Activated T-helper 2 cell treated with anti-CD3 and anti-CD28 coated beads, Interferon-gamma antibody, Interleukin-2, Interleukin-4, amounts not matched to agents 10 μg/mL and 5 μg/mL and 100 μg/mL, durations not matched to agents 14 hours and 24 hours and 36 hours (primary cell): ENCODE data around the gene NFKBIL1. TPM values are rescaled to one million over a fixed set of nuclear protein-coding genes. Genes with fewer than 3 reads are reported as not detected.
"Not testable (repeated sequence)": the region's sequence is repeated elsewhere in the genome, so short reads cannot be mapped to it uniquely, and the experiment has no call there.

ENCODE experiments used
- DNase-seq: peaks from one replicate; pipeline ENCODE4 v3.0.0; 2021; ENCODE audit warnings: low spot score
- H3K27ac Mint-ChIP-seq: one replicate; pipeline ENCODE4 v1.8.0; 2021; ENCODE audit warnings: mixed read lengths
- H3K27me3 Mint-ChIP-seq: one replicate; pipeline ENCODE4 v1.8.0; 2021; ENCODE audit warnings: low read depth, mixed read lengths
- H3K36me3 Mint-ChIP-seq: one replicate; pipeline ENCODE4 v1.8.0; 2021; ENCODE audit warnings: low read depth, mixed read lengths
- H3K4me1 Mint-ChIP-seq: one replicate; pipeline ENCODE4 v1.8.0; 2021; ENCODE audit warnings: low read depth, mixed read lengths
- H3K4me3 Mint-ChIP-seq: one replicate; pipeline ENCODE4 v1.8.0; 2021; ENCODE audit warnings: low read depth, mild to moderate bottlenecking, moderate library complexity, mixed read lengths
- H3K9me3 Mint-ChIP-seq: one replicate; pipeline ENCODE4 v1.8.0; 2021; ENCODE audit warnings: mixed read lengths
- intact Hi-C: fragments of 100-400 bp; cut with micrococcal nuclease; formaldehyde crosslinking; loops from one replicate; pipeline ENCODE4 v1.15.1; 2023
- total RNA-seq: library from RNA; stranded (reverse); gene quantifications from 2 replicates; pipeline ENCODE4 v1.2.3, GENCODE V29; 2022

The NFKBIL1 gene
- total RNA-seq, 1 donor from 2014 or later: 17.6 TPM

DNA sequence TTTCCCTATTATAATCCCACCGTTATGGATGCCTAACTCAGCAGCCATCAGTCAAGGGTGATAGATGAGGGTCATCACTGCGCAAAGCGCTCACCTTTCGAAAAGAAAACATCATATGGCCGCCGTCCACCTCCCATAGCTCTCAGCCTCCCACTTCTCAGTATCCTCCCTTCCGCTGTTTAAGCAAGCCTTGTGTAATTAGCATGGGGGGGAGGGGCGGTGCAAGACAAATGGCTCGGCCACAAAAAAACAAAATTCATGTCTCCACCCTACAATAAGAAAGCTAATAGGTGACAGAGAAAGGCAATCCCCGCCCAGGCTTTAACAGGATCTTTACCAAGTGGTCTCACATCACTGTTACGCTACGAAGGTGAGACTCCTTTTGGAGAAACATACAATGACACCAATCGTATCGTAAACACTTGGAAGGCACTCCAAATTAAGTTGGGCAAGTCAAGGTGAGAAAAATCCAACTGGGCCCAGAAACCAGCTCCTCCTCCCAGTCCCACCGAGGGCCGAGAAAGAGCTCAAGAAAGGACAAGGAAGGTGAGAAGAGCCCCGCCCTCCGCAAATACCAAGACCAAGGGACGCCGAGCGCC, 6.2 kb upstream of the NFKBIL1 start:
- Mint-ChIP-seq H3K27ac (peak overlapping the region; percentile 95), H3K36me3 (peaks cover 50% of the 10 kb centered on the region), H3K9me3 (no peaks in the 10 kb centered on the region), H3K4me3 (peak overlapping the region; percentile 98), H3K4me1 (peaks cover 41% of the 10 kb centered on the region), H3K27me3 (no peaks in the 10 kb centered on the region)
- intact Hi-C loops: loop anchor here (10.0 kb wide), 1 partner anchor 926 kb away; the partner anchor contains the start of genes MRPS18B and PPP1R10
- peak; percentile 63 for DNase-seq

DNA sequence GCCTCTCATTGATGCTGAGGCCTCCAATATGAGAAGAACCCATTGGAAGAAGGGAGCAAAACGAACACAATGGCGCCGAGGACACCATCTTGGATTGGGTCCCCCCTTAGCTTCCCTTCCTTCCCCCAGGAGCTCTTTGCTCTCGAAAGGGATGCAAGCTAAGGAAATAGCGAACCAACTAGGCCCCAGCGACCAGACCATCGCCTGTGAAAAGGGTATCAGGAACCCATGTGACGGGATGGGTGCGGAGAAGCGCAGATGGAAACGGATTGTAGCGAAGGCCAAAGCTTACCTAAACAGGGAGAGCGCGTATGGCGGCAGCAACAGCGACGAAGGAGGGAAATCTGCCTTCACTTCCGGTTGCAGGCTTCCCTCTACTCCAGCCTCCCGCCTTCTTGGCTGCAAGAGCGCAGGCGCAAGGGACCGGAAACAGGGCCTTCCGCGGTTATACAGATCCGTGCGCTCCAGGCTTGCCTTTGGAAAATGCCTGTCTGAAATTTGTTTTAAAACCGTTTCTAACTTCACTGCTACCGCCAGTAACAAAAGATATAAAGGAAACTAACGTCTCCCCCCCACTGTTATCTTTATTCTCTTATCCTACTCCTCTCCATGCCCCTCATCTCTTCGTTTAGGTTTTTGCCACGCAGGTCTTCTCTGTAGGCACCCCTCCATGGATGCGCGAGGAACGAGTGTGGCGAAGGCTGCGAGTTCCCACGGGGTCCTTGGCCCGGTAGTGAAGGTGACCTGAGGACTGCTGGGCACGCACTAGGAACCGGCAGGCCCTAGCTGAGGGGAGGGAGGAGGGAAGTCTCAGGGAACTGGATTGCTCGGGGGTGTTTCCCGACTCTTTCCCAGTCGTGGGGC, 5.5 kb upstream of the NFKBIL1 start, which contains the start of gene DDX39B:
Gene DDX39B (minus strand): TSS at position 346 of the 864 bp plus-strand sequence. CDS start 1,471 bp downstream, outside the sequence.
- intact Hi-C loops: loop anchor here (1.0 to 10.0 kb wide), 4 partner anchors 49 to 927 kb away; partner anchors contain the start of genes MRPS18B, PPP1R10 and PRRC2A
- H3K27ac Mint-ChIP-seq: peak within 1 kb of the TSS; percentile 95
- H3K4me3 Mint-ChIP-seq: peak within 1 kb of the TSS; percentile 98
- no peaks in the 10 kb centered on the region for H3K9me3 Mint-ChIP-seq
- peaks cover 43% of the 10 kb centered on the region for H3K36me3 Mint-ChIP-seq
- peaks cover 42% of the 10 kb centered on the region for H3K4me1 Mint-ChIP-seq
- H3K27me3 Mint-ChIP-seq: no peaks in the 10 kb centered on the region
- peak; percentile 94 for DNase-seq

- intact Hi-C loops: loop anchor here (10.0 kb wide), 1 partner anchor 929 kb away; the partner anchor contains the start of genes MRPS18B and PPP1R10
- no peak for DNase-seq
- Mint-ChIP-seq H3K36me3 (peaks cover 31% of the 10 kb centered on the region), H3K27ac (no peak overlapping the region), H3K9me3 (no peaks in the 10 kb centered on the region), H3K4me3 (no peak overlapping the region), H3K27me3 (no peaks in the 10 kb centered on the region), H3K4me1 (peaks cover 44% of the 10 kb centered on the region)
Observed at GRCh38 chr6:31543639-31544038, 3.8 kb upstream of the NFKBIL1 start.

GRCh38 chr6:31544676-31545075, 2.7 kb upstream of the NFKBIL1 start:
- H3K27ac Mint-ChIP-seq: no peak overlapping the region
- intact Hi-C loops: loop anchor here (5.0 to 10.0 kb wide), 2 partner anchors 288 to 930 kb away; partner anchors contain the start of genes MRPS18B and PPP1R10
- peaks cover 35% of the 10 kb centered on the region for H3K4me1 Mint-ChIP-seq
- peaks cover 23% of the 10 kb centered on the region for H3K36me3 Mint-ChIP-seq
- no peaks in the 10 kb centered on the region for H3K27me3 Mint-ChIP-seq
- H3K4me3 Mint-ChIP-seq: peak overlapping the region; percentile 11
- no peak for DNase-seq
- H3K9me3 Mint-ChIP-seq: no peaks in the 10 kb centered on the region

DNA sequence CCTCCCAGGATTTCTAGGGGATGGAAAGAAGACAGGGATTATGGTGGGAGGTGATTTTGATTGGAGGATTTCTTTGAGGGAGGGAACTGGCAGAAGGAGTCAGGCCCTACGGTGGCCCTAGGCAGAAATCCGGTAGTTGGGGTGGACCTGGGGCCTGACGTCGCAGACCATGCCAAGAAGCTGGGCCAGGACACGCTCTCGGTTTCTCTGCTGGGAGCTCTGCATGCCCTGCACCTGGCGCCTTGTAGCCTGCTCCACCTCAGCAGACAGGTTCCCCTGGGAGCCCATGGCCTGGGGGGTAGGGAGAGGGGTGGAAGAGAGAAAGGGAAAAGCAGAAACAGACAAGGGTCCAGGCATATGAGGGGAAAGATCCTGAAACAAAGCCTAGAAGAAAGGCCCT, 2.1 kb upstream of the NFKBIL1 start:
- DNase-seq: no peak
- Mint-ChIP-seq H3K27ac (no peak overlapping the region), H3K36me3 (peaks cover 19% of the 10 kb centered on the region), H3K4me1 (peaks cover 30% of the 10 kb centered on the region), H3K27me3 (no peaks in the 10 kb centered on the region), H3K9me3 (no peaks in the 10 kb centered on the region), H3K4me3 (peak overlapping the region; percentile 6)
- intact Hi-C loops: loop anchor here (5.0 to 10.0 kb wide), 2 partner anchors 287 to 930 kb away; partner anchors contain the start of genes MRPS18B and PPP1R10

DNA sequence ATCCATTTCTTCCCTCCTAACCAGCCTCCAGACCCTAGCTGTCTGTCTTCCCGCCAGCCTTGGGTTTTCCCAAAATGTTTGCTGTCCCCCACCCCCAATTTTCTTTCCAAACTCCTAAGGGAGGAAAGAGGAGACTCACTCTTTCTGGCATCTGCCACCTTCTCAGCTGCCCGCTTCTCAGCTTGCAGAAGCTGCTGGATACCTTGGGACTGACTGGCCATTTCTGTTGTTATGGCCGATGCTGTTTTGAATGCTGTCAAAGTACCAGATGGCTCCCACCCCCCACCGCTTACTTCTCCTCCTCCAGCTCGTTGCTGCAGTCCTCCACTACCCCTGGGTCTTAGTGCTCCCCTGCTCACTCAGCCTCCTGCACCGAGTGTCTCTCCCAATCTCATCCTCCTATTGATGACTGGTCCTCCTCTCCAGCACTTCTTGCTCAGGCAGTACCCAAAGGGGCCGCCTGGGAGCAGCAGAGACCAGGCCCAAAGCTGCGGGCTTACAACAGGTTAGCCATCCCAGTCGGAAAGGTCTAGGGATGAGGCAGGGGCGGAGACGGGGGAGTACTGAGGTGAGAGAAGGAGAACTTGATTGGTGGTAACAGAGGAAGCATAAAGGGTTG, 960 bp upstream of the NFKBIL1 start, which contains the start of gene ATP6V1G2:
Gene ATP6V1G2 (minus strand): TSS at position 270 of the 619 bp plus-strand sequence. CDS start 49 bp downstream, at position 221.
- no peaks in the 10 kb centered on the region for H3K27me3 Mint-ChIP-seq
- H3K36me3 Mint-ChIP-seq: peaks cover 17% of the 10 kb centered on the region
- H3K9me3 Mint-ChIP-seq: no peaks in the 10 kb centered on the region
- H3K4me3 Mint-ChIP-seq: peak within 1 kb of the TSS; percentile 84
- intact Hi-C loops: loop anchor here (1.0 to 10.0 kb wide), 3 partner anchors 52 to 932 kb away; partner anchors contain the start of genes MRPS18B and PPP1R10
- peak; percentile 83 for DNase-seq
- H3K27ac Mint-ChIP-seq: peak within 1 kb of the TSS; percentile 78
- peaks cover 28% of the 10 kb centered on the region for H3K4me1 Mint-ChIP-seq

- Mint-ChIP-seq H3K4me1 (peaks cover 27% of the 10 kb centered on the region), H3K36me3 (peaks cover 18% of the 10 kb centered on the region), H3K4me3 (peak overlapping the region; percentile 84), H3K27ac (peak overlapping the region; percentile 78), H3K9me3 (no peaks in the 10 kb centered on the region), H3K27me3 (no peaks in the 10 kb centered on the region)
- intact Hi-C loops: loop anchor here (1.0 to 10.0 kb wide), 6 partner anchors 20 to 933 kb away; partner anchors contain the start of genes BAG6, MRPS18B, PPP1R10 and PRRC2A
- no peak for DNase-seq
Observed at GRCh38 chr6:31547727-31548543, 527 bp downstream of the NFKBIL1 start.

- H3K4me1 Mint-ChIP-seq: peaks cover 22% of the 10 kb centered on the region
- intact Hi-C loops: loop anchor here (5.0 to 10.0 kb wide), 2 partner anchors 284 to 934 kb away; partner anchors contain the start of genes MRPS18B and PPP1R10
- peak overlapping the region; percentile 84 for H3K4me3 Mint-ChIP-seq
- no peaks in the 10 kb centered on the region for H3K9me3 Mint-ChIP-seq
- DNase-seq: no peak
- H3K36me3 Mint-ChIP-seq: peaks cover 18% of the 10 kb centered on the region
- no peaks in the 10 kb centered on the region for H3K27me3 Mint-ChIP-seq
- H3K27ac Mint-ChIP-seq: peak overlapping the region; percentile 3
Observed at GRCh38 chr6:31548544-31548873, 1.1 kb downstream of the NFKBIL1 start.

DNA sequence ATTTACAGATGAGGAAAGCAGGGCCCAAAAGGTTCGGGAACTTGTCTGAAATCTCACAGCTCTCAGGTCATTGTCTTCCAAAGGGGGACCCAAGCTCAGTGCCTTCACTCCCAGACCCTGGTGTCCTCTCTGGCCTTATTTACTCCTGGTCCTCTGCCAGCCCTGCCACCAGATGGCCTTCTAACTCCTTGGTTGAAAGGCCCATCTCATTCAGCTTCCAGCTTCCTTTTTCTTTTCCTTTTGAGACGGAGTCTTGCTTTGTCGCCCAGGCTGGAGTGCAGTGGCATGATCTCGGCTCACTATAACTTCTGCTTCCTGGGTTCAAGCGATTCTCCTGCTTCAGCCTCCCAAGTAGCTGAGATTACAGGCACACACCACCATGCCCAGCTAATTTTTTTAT, 4.0 kb downstream of the NFKBIL1 start:
- DNase-seq: peak; percentile 51
- intact Hi-C loops: loop anchor here (1.0 kb wide), 2 partner anchors 30 to 47 kb away; no protein-coding TSS in a partner anchor
- peaks cover 25% of the 10 kb centered on the region for H3K36me3 Mint-ChIP-seq
- not testable (repeated sequence) for H3K27ac Mint-ChIP-seq, H3K9me3 Mint-ChIP-seq, H3K4me3 Mint-ChIP-seq, H3K27me3 Mint-ChIP-seq
- H3K4me1 Mint-ChIP-seq: peaks cover 25% of the 10 kb centered on the region

DNA sequence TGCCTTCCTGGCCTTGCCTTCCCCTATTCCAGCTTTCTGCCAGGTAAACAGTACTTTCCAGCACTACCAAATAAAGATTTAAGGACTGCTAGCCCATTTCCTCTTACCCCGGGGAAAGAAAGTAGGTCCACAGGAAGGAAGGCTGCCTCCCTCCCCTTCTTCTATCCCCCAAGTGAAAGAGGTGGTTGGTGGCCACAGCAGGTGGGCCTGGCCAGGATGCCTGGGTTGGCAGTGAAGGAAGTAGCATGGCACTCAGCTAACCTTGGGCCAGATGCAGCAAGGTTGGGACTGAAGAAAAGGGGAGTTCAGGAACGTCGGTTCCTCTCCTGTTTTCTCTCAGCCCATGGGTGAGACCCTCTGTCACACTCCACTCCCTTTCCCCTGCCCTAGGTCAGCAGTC, 8.9 kb downstream of the NFKBIL1 start:
- Mint-ChIP-seq H3K27me3 (no peaks in the 10 kb centered on the region), H3K4me3 (no peak overlapping the region), H3K36me3 (peaks cover 51% of the 10 kb centered on the region), H3K27ac (no peak overlapping the region), H3K9me3 (no peaks in the 10 kb centered on the region), H3K4me1 (peaks cover 43% of the 10 kb centered on the region)
- intact Hi-C loops: no loop called here
- DNase-seq: no peak

- intact Hi-C loops: no loop called here
- peaks cover 53% of the 10 kb centered on the region for H3K36me3 Mint-ChIP-seq
- no peak for DNase-seq
- H3K9me3 Mint-ChIP-seq: no peaks in the 10 kb centered on the region
- H3K4me3 Mint-ChIP-seq: no peak overlapping the region
- H3K4me1 Mint-ChIP-seq: peaks cover 52% of the 10 kb centered on the region
- no peak overlapping the region for H3K27ac Mint-ChIP-seq
- no peaks in the 10 kb centered on the region for H3K27me3 Mint-ChIP-seq
Observed at GRCh38 chr6:31557443-31558317, 10.3 kb downstream of the NFKBIL1 start.
